LNCaP clone FGC (cell line): ENCODE results near the gene CDC16.
"Not testable (repeated sequence)": the region's sequence is repeated elsewhere in the genome, so short reads cannot be mapped to it uniquely, and the experiment has no call there.

ENCODE experiments used
- DNase-seq: peaks from one replicate; pipeline ENCODE4 v3.0.0-alpha.2; 2011; ENCODE audit warnings: low read depth
- H3K4me3 ChIP-seq: 2 replicates; pipeline ENCODE4 v1.5.1; 2011; ENCODE audit warnings: mild to moderate bottlenecking, low read depth, low read length, control low read depth
- TF ChIP-seq, protein P1 (sequence below): IDR thresholded peaks from 2 replicates; pipeline ENCODE4 v1.5.1; 2012; ENCODE audit warnings: mild to moderate bottlenecking; ENCODE audit not compliant: control insufficient read depth, insufficient read depth; ENCODE audit errors: extremely low read depth

The CDC16 gene, protein sequence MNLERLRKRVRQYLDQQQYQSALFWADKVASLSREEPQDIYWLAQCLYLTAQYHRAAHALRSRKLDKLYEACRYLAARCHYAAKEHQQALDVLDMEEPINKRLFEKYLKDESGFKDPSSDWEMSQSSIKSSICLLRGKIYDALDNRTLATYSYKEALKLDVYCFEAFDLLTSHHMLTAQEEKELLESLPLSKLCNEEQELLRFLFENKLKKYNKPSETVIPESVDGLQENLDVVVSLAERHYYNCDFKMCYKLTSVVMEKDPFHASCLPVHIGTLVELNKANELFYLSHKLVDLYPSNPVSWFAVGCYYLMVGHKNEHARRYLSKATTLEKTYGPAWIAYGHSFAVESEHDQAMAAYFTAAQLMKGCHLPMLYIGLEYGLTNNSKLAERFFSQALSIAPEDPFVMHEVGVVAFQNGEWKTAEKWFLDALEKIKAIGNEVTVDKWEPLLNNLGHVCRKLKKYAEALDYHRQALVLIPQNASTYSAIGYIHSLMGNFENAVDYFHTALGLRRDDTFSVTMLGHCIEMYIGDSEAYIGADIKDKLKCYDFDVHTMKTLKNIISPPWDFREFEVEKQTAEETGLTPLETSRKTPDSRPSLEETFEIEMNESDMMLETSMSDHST

DNA sequence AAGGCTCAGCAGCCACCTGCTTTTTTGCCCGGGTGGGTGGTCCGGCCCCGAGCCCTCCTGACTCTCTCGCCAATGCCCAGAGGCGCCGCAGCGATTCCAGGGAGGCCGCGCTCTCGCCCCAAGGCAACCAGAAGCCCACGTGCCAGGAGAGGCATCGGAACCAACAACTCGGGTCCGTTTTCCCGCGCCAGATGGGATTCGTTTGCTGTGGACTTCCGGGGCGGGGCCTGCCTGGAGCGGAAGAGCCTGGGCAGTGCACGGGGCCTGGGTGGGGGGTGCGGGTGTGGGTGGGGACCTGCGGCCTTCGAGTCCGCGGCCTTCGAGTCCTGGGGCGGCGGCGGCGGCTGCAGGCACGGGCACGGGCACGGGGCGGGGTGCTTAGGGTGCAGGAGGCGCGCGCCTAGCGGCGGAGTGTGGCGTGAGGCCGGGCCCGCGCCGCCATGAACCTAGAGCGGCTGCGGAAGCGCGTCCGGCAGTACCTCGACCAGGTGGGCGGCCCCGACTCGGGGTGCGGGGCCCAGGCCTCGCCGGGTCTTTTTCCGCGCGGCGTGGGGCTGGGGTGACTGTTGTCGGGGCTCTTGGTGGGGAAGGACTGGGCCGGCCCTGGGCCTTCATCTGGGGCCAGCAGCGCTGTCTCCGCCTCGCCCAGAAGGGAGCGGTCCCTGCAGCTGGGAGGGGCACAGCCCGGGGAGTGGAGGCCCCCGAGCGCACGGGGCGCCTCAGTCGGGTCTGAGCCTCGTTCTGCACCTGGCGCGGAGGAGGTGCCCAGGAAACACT, at the start of gene CDC16:
Gene CDC16 (plus strand): TSS at position 253 of the 777 bp plus-strand sequence. CDS start 188 bp downstream, at position 441.
- peak within 1 kb of the TSS; percentile 90 for H3K4me3 ChIP-seq
- DNase-seq: peak; percentile 73
- TF ChIP-seq, protein P1, sequence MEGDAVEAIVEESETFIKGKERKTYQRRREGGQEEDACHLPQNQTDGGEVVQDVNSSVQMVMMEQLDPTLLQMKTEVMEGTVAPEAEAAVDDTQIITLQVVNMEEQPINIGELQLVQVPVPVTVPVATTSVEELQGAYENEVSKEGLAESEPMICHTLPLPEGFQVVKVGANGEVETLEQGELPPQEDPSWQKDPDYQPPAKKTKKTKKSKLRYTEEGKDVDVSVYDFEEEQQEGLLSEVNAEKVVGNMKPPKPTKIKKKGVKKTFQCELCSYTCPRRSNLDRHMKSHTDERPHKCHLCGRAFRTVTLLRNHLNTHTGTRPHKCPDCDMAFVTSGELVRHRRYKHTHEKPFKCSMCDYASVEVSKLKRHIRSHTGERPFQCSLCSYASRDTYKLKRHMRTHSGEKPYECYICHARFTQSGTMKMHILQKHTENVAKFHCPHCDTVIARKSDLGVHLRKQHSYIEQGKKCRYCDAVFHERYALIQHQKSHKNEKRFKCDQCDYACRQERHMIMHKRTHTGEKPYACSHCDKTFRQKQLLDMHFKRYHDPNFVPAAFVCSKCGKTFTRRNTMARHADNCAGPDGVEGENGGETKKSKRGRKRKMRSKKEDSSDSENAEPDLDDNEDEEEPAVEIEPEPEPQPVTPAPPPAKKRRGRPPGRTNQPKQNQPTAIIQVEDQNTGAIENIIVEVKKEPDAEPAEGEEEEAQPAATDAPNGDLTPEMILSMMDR: no peak

DNA sequence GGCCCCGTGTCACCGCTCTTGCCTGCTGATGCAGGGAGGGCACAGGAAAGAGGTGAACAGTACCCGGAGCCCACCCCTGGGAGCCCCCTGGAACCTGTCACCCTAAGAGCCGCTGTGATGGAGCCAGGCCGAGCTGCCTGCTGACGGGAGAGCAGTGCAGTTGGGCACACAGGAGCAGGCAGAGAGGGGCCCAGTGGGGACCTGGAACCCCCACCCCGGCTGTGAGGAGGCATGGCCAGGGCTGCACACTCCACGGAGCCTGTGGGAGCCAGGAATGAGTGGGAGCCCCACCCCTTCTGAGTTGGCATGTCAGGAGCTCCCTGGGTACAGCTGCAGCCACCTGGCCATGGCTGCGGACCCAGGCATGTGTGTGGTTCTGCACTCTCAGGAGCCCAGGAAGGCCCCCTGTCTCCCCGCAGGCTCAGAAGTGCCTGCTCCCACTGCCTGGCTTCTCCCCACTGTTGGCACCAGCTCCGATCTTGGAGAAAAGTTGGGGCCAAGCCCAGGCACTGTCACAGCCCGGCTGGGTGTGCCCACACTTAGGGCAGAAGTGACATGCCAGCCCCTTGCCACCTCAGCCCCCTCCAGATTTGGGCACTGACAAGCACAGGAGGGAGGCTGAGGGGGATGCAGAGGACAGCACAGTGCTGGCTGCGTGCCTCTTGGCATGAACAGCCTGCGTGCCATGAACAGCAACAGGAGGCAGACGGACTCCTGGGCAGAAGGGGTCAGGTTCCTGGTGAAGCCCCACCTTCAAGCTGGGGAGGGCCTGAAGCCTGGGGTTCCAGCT, 49.3 kb upstream of the CDC16 start:
- TF ChIP-seq, protein P1: no peak
- DNase-seq: no peak
- H3K4me3 ChIP-seq: no peak overlapping the region

DNA sequence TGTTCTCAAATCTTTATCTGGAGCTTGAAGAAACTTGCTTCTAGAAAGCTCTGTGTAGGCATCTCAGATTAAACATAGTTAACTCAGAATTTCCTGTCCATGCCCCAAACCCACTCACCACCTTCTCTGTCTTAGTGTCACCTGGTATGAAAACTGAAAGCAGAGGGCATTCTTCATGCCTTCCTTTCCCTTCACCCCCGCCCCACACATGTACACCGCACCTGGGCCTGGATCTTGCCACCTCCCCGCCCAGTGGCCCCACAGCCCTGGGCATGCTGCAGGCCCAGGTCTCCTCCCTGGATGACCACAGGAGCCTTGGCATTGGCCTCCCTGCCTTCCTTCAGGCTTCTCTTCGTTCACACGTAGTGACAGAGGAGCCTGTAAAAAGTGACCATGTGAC, 39.8 kb upstream of the CDC16 start:
- DNase-seq: no peak
- TF ChIP-seq, protein P1: no peak
- H3K4me3 ChIP-seq: no peak overlapping the region

DNA sequence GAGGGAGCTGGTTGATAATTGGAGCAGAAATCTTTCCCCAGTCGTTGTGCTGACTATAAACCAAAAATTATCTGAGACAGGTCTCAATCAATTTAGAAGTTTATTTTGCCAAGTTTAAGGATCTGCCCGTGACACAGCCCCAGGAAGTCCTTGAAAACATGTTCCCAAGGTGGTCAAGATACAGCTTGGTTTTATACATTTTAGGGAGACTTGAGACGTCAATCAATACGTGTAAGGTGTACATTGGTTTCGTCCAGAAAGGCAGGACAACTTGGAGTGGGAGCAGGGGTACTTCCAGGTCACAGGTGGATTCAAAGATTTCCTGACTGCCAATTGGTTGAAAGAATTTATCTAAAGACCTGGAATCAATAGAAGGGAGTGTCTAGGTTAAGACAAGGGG, 38.1 kb upstream of the CDC16 start:
- TF ChIP-seq, protein P1: no peak
- no peak overlapping the region for H3K4me3 ChIP-seq
- DNase-seq: no peak

DNA sequence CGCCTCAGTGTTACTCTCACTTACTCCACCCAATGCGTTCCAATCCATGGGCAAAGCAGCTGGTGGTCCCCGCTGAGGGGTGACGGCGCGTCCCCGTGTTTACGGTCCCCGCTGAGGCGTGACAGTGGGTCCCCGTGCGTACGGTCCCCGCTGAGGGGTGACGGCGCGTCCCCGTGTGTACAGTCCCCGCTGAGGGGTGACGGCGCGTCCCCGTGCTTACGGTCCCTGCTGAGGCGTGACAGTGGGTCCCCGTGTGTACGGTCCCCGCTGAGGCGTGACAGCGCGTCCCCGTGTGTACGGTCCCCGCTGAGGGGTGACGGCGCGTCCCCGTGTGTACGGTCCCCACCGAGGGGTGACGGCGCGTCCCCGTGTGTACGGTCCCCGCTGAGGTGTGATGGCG, 36.1 kb upstream of the CDC16 start:
- TF ChIP-seq, protein P1: no peak
- H3K4me3 ChIP-seq: no peak overlapping the region
- no peak for DNase-seq

DNA sequence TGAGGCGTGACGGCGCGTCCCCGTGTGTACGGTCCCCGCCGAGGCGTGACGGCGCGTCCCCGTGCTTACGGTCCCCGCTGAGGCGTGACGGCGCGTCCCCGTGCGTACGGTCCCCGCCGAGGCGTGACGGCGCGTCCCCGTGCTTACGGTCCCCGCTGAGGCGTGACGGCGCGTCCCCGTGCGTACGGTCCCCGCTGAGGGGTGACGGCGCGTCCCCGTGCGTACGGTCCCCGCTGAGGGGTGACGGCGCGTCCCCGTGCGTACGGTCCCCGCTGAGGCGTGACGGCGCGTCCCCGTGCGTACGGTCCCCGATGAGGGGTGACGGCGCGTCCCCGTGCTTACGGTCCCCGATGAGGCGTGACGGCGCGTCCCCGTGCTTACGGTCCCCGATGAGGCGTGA, 35.2 kb upstream of the CDC16 start:
- H3K4me3 ChIP-seq, DNase-seq: not testable (repeated sequence)
